AG08396 (cell line): ENCODE measurements around the gene LIMD2.
"Not testable (repeated sequence)": the region's sequence is repeated elsewhere in the genome, so short reads cannot be mapped to it uniquely, and the experiment has no call there.

ENCODE experiments used
- DNase-seq: peaks from one replicate; pipeline ENCODE4 v3.0.0; 2012; ENCODE audit warnings: low spot score, mixed read lengths

Gene LIMD2

DNA sequence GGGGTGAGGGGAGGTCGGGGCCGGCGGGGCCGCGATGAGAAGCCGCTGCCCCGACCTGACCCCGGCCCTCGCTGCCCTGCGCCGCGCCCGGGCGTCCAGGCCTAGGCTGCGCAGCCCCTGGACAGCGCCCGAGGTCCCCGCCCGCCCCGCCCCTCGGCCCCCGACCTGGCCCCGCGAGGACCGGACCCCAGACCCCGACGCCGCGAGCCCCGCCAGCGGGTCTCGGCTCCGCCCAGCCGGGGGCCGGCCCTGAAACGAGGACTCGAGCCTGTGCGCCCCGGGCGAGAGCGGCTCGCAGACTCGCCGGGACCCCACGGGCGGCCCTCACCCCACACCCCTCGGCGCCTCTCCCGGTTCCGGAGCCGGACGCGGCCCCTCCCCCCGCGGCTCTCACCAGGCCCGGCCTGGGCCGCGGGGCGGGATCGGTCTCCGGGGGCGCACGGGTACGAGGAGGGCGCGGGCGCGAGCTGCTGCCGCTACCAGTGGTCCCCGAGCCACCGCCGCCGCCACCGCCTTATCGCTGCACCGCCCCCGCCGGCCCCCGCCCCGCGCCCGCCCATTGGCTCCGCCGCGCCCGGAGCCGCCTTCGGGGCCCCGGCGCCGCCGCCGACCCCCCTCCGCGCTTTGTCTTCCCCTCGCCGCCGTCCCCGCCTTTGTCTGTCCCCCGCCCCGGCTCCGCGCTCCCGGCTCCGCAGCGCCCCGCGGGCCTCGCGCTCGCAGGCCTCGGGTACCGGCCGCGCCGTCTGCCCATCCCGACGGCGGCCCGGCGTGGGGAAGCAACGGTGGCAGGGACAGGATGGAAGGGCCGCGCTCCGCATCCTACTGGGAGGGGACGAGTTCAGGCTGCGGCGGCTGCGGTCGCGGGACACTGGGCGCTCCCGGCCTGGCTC is at the start of gene LIMD2:
Gene LIMD2, minus strand, starts transcription at position 488 of the 890 bp plus-strand sequence. CDS start 827 bp downstream, outside the sequence.
- peak; percentile 85 for DNase-seq

DNA sequence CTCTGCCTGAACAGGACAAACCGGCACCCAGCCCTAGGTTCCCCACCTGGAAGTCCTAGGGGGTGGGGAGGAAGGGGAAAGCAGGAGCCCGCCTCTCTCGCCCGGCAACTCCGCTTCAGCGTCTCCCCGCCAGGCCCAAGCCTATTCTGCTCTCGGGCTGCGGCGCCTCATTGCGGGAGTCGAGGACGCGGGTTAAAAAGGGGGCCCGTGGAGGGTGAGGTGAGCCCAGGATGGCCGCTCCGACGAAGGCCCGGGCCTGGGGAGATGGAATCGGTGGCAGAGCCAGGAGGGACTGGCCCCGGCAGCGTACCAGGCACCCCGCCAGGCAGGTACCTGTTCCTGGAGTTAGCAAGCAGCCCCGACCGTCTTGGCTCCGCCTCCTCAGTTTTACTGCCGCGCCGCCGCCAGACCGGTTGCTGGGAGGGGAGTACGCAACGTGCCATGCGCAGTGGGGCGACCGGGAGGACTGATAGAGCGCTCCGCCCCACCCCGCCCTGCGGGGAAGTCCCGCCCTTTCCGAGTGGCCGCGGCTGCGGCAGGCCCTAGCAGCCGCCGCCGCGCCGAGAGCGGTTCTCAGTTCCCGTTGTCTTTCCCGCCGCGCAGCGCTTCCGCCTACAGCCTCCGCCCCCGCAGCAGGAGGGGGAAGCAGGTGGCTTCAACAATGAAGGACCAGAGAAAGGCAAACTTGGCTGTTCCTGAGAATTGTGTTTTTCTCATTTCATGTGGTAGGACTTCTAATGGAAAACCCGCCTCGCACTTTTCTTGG is 41.7 kb upstream of the LIMD2 start, which contains the start of gene STRADA:
Gene STRADA, minus strand, starts transcription at position 392 of the 766 bp plus-strand sequence. CDS start 13,430 bp downstream, outside the sequence.
- peak; percentile 99 for DNase-seq

DNA sequence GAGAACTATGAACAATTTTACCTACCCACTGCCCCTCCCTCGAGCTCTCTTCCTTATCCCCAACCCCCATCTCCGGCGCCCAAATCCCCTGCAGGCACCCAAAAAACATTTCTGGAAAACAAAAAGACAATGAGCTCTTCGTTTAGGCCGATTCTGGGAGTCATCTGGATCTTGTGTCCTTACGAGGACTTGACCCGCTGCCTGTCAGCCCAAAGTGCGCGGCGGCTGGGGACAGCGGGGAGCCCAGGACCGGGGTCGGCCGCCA is 41.1 kb upstream of the LIMD2 start:
- DNase-seq, result peak; percentile 6

DNA sequence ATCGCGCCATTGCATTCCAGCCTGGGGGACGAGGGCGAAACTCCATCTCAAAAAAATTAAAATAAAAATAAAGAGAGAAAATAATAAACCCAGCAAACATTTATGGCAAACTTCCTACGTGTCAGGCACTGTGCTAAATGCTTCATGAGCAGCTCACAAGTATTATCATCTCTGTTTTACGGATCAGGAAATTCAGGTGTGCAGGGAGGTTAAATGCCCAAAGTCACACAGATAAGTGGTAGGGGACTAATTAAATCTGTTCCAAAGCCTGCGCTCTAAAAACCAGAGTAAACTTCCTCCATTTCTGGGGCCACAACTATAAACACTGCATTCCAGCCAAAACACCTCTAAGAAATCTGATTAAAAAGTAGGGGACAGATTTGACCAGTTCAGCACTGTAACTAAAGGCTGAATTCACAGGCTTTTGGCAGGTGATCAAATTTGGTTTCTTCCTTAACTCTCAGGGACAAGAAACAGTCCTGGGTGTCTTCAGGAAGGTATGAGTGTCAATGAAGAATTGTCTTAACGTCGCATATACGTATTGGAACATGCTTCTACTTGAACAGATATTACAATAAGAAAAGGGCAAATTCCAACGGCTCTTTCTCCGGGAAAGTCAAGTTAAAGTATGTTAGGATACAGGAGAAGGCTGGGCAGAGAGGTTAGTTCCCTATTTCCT is 40.7 kb upstream of the LIMD2 start:
- DNase-seq, result peak; percentile 13

DNA sequence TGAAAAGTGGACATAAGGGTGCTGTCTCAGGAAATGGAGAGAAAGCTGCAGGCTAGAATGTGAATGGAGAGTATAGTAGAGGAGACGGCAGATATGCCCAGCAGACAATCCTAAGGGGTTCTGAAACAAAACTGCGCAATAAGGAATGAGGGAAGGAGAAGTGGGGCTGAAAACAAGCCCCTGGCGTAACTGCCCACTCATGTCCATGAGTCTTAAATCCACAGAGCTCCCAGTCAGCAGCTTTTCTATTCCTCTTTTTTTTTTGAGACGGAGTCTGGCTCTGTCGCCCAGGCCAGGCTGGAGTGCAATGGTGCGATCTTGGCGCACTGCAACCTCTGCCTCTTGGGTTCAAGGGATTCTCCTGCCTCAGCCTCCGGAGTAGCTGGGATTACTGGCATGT is 35.8 kb upstream of the LIMD2 start:
- no peak for DNase-seq

DNA sequence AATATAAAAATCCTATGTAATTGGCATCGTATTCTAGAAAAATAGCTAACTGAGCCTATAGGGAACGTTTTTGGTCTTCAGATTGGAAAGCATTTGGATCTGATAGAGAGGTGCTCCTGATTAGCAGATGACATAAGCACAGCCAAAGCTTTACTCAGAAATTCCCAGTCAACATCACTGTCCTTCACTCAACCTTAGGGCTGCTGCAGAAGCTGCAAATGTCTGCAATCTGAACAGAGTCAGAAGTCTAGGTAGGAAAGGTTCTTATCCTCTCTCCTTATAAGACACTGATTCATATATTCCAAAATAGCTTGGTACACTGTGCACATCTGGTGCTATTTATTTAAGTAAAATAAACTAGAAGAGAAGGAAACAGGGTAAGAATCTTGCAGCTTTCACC is 22.5 kb upstream of the LIMD2 start:
- no peak for DNase-seq

DNA sequence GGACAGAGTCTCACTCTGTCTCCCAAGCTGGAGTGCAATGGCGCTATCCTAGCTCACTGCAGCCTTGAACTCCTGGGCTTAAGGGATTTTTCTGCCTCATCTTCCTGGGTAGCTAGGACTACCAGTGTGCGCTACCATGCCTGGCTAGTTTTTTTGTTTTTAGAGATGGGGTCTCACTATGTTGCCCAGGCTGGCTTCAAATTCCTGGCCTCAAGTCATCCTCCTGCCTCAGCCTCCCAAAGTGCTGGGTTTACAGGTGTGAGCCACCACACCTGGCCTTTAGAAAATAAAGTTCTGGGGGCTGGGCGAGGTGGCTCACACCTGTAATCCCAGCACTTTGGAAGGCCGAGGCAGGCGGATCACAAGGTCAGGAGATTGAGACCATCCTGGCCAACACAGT is 20.3 kb upstream of the LIMD2 start:
- not testable (repeated sequence) for DNase-seq

DNA sequence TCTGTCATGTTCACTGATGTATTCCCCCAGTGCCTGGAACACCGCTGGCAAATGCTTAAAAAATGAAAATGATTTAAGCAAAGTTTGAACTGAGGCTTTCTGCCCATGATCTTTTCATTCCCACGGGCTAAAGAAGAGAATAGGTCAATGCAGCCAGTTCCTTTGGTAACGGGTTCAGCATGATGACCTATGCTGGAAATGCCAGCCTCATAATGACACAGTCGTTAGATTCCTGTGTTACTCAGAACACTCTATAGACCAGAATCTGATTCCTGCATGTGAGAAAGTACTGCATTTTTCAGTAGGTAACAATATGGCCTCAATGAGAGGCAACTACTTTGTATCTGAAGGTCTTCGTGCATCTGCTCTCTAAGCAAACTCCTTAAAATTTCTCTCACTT is 19.1 kb upstream of the LIMD2 start:
- no peak for DNase-seq

DNA sequence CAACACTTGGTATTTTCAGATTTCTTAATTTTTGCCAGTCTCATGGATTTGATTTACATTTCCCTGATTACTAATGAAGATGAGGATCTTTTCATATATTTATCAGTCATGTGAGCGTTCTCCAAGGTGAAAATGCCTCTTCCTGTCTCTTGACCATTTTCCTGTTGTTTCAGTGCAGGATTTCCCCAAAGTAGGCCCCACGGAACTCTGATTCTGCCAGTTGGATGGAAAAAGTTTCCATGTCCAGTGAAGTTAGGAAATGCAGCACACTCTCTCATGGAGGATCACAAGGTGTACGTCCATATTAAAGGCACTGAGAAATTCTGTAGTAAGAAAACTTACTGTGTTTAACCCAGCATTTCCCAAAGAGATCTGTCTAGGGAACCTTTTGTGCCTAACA is 16.5 kb upstream of the LIMD2 start:
- no peak for DNase-seq

DNA sequence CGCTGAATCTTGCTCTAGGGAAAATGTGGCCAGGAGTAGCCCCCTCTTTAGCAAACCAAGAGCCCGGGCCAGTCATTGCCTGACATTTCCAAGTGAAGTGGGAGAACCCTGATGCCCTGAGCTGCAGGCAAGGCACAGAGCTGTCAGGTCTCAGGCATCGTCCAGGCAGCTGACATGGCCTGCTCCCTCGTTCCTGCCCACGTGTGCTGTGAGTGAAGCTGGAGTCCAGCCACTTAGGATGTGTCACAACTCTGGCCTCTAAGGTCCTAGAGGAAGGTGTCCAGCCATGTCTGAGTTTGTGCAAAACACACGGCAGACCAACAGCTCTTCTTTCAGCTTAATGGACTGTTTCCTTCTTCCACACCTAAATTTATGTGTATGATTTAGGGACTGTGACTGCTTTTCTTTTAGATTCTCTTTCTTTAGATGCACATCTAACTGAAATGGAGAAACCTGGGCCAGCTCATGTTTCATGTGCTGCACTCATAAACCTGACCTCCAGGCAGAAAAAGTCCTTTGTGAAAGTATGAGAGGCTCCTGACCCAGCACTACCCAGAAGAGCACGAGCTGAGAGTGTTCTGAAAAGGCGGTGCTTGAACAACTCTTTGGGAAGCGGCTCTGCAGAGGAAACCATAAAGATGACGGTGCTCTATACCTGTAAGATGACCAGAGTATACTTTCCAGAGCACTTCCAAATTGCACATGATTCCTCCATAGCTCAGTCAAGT is 14.8 kb upstream of the LIMD2 start:
- peak; percentile 70 for DNase-seq

DNA sequence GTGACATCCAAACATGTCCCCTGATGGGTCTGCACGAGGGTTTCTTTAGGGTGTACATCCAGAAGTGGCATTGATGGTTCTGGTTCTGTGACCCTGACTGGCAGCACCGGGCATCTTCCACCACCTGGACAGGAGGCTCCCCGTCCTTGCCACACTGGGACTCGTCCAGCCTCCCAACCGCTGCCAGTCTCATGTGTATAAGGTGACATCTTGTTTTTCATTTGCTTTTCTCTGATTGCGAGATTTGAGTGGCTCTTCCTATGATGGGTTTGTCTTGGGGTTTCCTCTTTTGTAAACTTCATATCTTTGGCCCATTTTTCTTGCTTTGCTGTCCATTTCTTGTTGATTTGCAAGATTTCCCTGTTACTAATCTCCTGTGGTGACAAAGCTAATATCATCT is 9.2 kb upstream of the LIMD2 start:
- DNase-seq, result no peak

DNA sequence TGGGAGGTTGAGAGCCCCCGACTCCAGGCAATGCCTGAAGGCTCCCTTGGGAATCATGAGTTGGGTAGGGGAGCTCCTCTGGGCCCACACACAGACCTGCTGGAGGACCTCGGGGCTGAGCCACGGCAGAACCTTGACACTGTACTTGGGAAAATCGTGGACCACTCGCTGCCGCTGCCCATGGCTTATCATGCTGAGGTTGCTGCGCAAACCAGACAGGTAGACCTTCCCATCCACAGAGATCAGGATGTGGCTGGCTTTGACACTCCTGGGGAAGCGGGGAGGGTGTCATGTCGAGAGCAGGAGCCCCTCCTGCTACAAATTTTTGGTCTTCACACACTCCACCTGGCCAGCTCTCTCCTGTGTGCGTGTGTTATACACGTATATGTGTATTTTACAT is 7.2 kb upstream of the LIMD2 start:
- DNase-seq, result no peak

DNA sequence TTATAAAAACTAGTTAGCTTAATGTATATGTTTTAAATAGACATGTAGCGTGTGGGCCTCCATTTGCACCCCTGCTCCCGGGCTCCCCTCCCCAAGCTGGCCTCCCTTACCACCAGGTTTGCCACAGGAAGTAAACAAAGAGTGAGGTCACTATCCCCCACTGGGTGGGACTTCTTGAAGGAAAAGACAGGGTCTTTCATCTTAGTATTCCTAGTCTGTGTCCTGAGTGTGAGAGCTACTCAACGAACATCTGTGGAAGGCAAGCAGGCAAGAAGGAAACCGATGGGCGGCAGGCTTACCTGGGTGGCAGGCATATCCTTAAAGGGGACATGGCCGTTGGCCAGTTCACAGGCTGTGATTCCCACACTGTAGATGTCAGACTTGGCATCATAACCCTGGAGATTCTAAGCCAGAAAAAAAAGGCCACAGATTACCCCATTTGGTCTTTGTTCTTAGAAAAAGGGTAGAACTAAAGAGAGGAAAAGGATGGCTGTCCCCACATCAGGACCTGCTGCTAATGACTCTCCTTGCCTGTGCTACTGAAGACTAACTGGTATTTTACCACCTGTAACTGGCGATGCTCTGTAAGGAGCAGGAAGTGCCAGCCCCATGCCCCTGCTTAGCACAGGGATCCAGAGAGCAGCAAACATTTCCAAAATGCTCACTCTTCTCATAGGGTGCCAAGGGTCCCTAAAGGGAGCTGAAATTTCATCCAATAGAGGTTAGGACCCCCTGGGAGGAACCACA is 6.6 kb upstream of the LIMD2 start:
- DNase-seq, result no peak

DNA sequence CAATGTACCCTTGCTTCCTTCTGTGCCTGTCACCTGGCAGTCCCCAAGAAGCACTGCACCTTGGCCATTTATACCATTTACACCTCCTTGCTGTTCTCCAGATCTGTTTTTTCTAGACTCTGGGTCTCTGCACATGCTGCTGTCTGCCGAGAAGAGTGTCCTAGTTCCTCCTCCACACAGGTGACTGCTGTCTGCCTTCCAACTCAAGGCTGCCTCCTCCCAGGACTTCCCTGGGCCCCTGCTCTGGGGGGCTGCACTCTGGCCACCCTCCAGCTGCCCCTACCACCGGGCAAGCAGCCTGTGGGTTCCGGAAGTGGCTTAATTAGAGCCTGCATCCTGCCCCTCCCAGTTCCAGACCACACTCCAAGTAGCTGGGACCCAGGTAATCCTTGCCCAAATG is 5.7 kb upstream of the LIMD2 start:
- DNase-seq, result no peak

DNA sequence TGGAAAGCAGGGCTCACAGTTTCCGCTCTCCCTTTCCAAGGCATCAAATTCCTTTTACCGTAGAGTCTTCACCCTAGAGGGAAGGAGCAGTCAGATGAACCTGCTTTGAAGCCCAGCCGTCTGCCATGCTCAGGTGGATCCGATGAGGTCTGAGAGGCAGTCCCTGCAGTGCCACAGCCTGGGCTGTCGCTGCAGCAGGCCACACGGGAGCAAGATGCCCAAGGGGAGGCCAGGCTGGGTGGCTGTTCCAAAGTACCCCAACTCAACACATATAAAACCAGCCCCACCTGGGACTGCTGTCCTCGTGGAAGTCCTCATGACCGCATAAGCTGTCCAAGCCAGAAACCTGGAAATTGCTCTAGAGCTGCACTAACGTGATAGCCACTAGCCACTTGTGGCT is 4.9 kb upstream of the LIMD2 start:
- no peak for DNase-seq

DNA sequence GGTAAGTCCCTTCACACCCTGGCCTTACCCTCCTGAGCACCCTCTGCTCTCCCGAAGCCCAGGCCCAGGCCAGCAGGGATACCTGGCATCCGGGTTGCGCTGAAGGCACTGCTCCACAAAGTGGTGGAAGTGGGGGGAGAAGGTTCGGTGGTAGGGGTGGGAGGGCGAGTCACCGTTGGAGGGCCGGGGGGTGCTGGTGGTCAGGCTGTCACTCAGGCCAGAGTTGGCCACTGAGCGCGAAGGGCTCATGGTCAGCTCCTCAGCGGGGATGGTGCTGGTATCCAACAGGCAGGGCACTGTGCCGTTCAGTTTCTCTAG is 4.3 kb upstream of the LIMD2 start:
- DNase-seq, result no peak

DNA sequence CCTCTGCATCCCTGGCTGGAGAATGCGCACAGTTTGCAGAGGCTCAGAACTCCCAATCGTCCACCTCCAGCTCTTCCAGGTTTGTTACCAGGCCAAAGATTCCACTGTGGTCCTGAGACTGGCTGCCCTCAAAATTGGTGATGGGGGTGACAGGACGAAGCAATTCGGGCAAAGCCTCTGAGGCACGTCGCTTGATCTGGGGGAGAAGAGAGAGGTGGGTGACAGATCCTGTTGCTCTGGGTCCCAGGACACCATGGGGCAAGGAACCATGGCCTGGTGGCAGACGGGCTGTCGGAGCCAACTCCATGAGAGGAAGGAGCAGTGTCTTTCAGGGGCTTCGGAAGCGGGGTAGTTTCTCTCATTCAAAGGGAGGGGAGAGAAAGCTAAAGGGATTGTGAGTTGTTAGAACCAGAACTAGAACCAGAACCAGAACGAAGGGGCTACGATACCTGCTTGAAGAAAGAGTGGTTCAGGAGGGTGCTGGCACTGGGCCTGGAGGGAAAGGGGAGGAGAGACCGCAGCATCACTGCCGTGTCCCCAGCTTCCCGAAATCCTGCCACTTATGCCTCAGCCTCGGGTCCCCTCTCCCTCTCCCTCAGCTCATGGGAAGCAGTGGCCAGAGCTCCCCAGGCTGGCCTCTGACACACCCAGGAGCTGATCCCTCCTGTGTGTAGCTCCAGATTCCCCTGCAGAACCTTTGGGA is 3.8 kb upstream of the LIMD2 start:
- no peak for DNase-seq

DNA sequence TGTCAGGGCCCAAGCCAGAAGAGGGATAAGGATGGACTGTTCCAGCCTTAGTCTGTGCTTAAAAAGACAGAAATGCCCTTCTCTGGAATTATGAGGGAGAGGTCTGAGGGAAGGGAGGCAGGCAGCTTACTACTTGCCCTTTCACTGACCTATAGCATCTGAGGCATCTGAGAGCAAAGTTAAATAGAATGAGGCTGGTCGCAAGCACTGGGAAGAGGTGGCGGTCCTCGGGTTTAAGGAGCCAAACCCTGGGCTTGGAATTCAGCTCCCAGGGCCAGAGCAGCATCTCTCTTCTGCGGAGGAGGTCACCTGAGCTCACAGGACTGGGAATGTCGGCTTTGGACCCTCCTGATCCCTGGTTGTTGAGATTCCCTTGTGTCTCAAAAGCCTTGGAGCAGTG is 3.1 kb upstream of the LIMD2 start:
- DNase-seq, result no peak

DNA sequence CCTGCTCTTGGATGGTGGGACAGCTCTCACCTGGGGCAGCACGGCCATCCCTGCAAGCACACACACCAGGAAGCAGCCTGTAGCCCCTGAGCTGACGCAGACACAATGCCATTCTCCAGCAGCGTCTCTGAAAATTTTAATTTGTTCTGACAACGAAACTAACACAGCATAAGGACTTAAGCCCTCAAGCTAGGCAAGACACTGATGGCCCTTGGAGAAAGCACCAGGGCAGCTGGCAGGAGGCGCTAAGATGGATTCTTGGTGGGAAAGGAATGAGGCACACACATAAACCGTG is 2.7 kb upstream of the LIMD2 start:
- DNase-seq, result no peak

DNA sequence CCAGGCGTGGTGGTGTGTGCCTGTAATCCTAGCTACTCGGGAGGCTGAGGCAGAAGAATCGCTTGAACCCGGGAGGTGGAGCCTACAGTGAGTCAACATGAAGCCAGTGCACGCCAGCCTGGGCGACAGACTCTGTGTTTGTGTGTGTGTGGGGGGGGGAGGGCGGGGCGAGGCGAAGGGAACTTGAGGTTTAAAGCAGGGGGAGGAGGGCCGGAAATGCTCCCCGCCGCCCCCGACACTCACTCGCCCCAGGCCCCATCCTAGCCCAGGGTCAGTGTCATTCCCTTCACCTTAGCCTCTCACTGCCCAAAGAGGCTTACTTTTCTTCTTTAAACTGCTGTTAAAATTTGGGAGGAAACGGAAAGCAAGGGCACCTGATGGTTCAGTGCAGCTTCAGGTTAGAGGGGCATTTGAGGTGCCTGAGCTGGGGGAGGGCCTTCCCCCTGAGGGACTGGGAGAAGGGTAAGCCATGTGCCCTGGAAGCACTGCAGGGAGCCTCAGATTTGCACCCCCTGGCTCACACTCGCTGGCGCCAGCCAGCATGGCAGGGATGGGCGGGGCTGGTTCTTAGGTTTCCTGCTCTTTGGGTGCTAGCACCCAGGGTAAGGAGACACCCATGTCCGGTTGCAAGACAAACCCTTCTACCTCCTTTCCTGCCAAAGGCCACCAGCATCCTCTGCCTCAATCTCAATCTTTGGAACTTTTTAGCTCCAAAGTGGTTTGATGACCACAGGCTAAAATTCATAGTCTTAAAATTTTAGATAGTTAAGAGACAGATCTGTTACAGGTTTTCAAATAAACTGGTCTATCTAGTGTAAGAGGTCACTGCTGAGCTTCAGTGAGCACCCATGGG is 2.2 kb upstream of the LIMD2 start:
- no peak for DNase-seq
